H1 (cell line): ENCODE measurements around the gene IQCK. TPM values are rescaled to one million over a fixed set of nuclear protein-coding genes. Genes with fewer than 3 reads are reported as not detected.

ENCODE experiments used
- CREB1 ChIP-seq: IDR thresholded peaks from 2 replicates; pipeline ENCODE4 v1.6.1; 2012; ENCODE audit warnings: inconsistent platforms
- POLR2AphosphoS5 ChIP-seq: IDR thresholded peaks from 2 replicates; pipeline ENCODE4 v1.6.1; 2011; ENCODE audit warnings: low read depth, low read length
- RAD21 ChIP-seq, 2 experiments: IDR thresholded peaks in 1 of 2; conservative IDR thresholded peaks in 1 of 2; 2 replicates each; pipeline ENCODE4 v1.6.1; 2011; ENCODE audit warnings: low read depth in 2 of 2, low read length in 2 of 2, improper control_type of control experiment in 1 of 2, inconsistent platforms in 1 of 2, mild to moderate bottlenecking in 1 of 2, moderate library complexity in 1 of 2
- polyA plus RNA-seq, 7 experiments: library from polyadenylated mRNA; depleted of rRNA in 3 of 7; stranded (reverse) in 5 of 7; unstranded in 2 of 7; fragments of >200 nt in 5 of 7; fragments of 200-250 nt in 2 of 7; gene quantifications; 1 replicate in 5 of 7; 2 replicates in 1 of 7; 4 replicates in 1 of 7; pipeline versions ENCODE4 v1.2.1 to v1.2.3, GENCODE V29; 2011 to 2013; ENCODE audit warnings: missing spikeins in 2 of 7, mixed read lengths in 2 of 7
- total RNA-seq: library from RNA; stranded (reverse); fragmentation: NEBNext Ultra II Directional; extraction: Animal tissue kit (Norgen Biotek cat#: 25700); gene quantifications from 2 replicates; pipeline ENCODE4 v1.2.1, GENCODE V29; 2021

The IQCK gene
- total and polyA plus RNA-seq, 2 of the 8 experiments (the other 6 are each of a cell fraction or from before 2014, with no cell fraction given), result 6.2 to 9.3 TPM

DNA sequence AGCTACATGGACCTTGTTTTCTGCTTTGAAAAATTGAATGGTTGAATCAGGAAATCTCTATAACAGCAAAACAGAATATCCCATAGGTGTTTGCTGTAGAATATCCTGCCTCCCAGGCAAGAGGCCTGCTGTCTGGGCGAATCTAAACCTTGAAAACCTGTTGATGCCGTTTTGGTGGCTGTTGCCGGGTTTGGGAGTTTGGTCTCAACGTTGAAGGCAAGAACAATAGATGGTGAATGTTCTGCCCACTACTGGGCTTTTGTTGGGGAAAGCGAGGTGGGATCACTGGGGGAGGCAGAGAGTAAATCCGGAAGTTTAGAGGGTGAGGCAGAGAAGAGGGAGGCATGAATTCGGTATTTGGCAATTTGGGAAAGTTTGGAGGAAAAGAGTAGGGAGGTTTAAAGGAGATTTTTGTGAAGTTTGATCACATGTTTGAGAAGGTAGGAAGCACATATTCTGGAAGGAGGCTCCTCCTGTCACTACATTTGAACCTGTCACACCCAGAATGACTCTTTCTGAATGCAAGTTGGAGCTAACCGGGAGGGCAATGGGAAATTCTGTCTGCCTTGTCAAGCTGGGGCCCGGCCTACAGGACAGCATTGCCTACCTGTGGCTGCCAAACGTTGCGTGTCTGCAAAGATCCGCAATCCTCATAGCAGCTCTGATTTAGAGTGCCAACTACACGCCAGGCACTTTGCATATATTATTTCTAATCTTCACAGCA is 120.1 kb downstream of the IQCK start (continued):
- TF ChIP-seq POLR2AphosphoS5, result no peak
- TF ChIP-seq RAD21 (IDR thresholded peaks at IDR 0.05 in 1 of 2, conservative IDR thresholded peaks at IDR 0.05 in 1 of 2; ENCODE audit: low read depth in 2 of 2, low read length in 2 of 2), result peak; percentile 6 to 21; a peak in 2 of 4 replicates
- no peak for TF ChIP-seq CREB1
- TF ChIP-seq, all 59 proteins: peak for 4
